Caki2 (cell line): ENCODE data around the gene SPTBN5. TPM values are rescaled to one million over a fixed set of nuclear protein-coding genes. Genes with fewer than 3 reads are reported as not detected.
A peak's percentile ranks its signal among the peaks of the same experiment; 100 is the strongest.

ENCODE experiments used
- DNase-seq: peaks from one replicate; pipeline ENCODE4 v3.0.0-alpha.2; 2015; ENCODE audit warnings: low read depth
- in situ Hi-C: cut with HindIII; loops from 2 replicates; pipeline ENCODE4 v1.10.0; 2016; ENCODE audit warnings: low sequenced_read_pairs, low pct_unique_long_range_greater_than_20kb, mixed read lengths
- total RNA-seq: library from RNA; depleted of rRNA; stranded (reverse); fragments of >200 nt; shearing (Covaris generic); gene quantifications from 2 replicates; pipeline ENCODE4 v1.2.3, GENCODE V29; 2014; ENCODE audit warnings: low replicate concordance; rRNA removed

SPTBN5 gene
- total RNA-seq: not detected in 2 replicates

GRCh38 chr15:41893422-41894250 is at the start of gene SPTBN5:
Gene SPTBN5, minus strand, starts transcription at chr15:41894053. Its CDS starts 556 bp downstream, at chr15:41893497.
- in situ Hi-C loops: no loop called here
- no peak for DNase-seq

DNA sequence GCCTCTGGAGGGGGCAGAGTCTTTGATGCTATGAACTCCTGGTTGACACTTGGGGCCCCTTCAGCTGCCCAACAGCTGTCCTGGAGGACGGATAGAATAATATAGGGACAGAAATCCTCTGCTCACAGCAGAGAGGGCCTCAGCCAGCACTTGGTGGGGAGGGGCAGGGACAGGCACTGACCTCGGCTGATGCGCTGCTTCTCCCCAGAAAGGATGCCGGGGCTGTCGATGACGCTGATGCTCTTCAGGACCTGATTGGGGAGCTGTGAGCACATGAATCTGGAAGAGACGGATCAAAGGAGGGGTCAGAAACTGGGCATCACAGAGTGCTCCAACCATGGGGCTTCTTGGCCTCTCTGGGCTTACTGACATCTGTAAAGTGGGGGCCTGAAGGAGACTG is 49.0 kb upstream of the SPTBN5 start:
- in situ Hi-C loops: no loop called here
- DNase-seq: no peak

- in situ Hi-C loops: no loop called here
- DNase-seq: no peak
Measured at GRCh38 chr15:41941644-41942415, 48.0 kb upstream of the SPTBN5 start.

DNA sequence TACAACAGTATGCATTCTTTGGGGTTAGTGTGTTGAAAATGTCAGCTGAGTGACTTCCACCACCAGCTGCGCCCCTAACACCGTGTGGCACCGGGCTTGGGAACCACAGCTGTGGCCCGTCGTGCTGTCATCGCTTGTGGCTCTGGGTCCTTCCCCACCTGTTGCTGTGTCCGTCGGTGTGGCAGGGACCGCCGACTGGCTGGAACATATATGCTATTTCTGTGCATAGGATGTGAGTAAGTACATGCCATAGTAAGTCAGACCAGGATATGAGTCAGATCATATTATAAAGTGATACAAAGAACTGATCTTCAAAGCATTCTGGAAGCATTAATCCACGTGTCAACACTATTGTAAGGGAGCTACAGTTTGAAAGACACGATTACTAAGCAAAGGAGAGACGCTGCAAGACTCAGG is 46.6 kb upstream of the SPTBN5 start:
- in situ Hi-C loops: no loop called here
- no peak for DNase-seq

DNA sequence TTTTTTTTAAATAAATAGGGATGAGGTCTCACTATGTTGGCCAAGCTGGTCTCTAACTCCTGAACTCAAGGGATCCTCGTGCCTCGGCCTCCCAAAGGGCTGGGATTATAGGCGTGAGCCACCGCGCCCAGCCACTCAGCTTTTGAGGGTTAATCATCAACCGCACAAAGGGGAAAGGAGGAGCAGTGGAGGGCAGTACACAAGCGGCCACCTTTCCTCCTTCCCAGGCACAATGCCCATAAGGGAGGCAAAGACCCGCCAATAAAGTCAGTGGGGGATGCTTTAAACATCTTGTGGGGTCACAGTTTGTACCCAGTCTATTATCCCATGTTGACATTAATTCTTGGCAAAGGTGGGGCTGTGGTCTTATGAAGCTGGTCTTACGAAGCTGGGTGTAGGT is 46.1 kb upstream of the SPTBN5 start:
- in situ Hi-C loops: no loop called here
- DNase-seq: no peak

GRCh38 chr15:41937568-41937923 is 43.7 kb upstream of the SPTBN5 start:
- DNase-seq: no peak
- in situ Hi-C loops: no loop called here

- in situ Hi-C loops: no loop called here
Measured at GRCh38 chr15:41936649-41937567, 43.1 kb upstream of the SPTBN5 start.

DNA sequence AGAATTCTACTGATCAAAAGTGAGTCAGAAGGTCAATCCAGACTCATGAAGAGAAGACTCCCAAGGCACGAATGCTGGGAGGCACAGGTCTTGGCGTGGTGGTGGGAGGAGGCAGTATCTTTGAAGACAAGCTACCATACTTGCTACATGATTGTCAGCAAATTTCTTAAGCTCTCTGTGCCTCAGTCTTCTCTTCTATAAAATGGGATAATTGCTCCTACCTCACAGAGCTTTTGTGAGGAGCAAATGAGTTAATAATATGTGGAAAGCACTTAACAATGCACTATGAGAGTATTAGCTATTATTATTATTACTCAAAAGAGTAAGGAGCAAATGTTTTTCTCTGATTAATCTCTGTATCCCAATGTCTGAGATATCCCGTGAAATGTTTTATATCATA is 42.3 kb upstream of the SPTBN5 start:
- in situ Hi-C loops: no loop called here
- no peak for DNase-seq

More at GRCh38 chr15:41936649-41937567, 43.1 kb upstream of the SPTBN5 start:
- no peak for DNase-seq

DNA sequence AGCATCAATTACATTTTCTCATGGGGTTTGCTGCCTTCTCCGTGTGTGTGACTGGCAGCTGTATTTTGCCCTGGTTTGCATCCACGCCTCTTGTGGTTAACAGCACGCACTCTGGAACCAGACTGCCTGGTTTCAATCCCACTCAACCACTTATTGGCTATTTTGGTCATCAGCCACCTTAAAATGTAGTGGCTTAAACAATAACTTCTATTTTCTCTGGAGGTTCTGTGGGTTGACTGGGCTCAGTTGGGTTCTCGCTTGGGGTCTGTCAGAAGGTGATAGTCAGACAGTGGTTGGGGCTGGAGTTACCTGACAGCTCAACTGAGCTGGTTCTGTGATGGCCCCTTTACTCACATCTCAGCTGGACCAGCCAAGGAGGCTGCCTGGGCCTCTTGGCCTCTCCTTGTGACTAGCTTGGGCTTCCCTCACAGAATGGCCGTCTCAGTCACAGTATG is 41.7 kb upstream of the SPTBN5 start:
- in situ Hi-C loops: no loop called here
- DNase-seq: no peak

- DNase-seq: no peak
- in situ Hi-C loops: no loop called here
Measured at GRCh38 chr15:41934843-41935242, 41.0 kb upstream of the SPTBN5 start.

GRCh38 chr15:41933771-41934170 is 39.9 kb upstream of the SPTBN5 start:
- DNase-seq: peak; percentile 42

GRCh38 chr15:41933326-41933725 is 39.5 kb upstream of the SPTBN5 start:
- in situ Hi-C loops: no loop called here
- DNase-seq: no peak

More at GRCh38 chr15:41933771-41934170, 39.9 kb upstream of the SPTBN5 start:
- in situ Hi-C loops: no loop called here

DNA sequence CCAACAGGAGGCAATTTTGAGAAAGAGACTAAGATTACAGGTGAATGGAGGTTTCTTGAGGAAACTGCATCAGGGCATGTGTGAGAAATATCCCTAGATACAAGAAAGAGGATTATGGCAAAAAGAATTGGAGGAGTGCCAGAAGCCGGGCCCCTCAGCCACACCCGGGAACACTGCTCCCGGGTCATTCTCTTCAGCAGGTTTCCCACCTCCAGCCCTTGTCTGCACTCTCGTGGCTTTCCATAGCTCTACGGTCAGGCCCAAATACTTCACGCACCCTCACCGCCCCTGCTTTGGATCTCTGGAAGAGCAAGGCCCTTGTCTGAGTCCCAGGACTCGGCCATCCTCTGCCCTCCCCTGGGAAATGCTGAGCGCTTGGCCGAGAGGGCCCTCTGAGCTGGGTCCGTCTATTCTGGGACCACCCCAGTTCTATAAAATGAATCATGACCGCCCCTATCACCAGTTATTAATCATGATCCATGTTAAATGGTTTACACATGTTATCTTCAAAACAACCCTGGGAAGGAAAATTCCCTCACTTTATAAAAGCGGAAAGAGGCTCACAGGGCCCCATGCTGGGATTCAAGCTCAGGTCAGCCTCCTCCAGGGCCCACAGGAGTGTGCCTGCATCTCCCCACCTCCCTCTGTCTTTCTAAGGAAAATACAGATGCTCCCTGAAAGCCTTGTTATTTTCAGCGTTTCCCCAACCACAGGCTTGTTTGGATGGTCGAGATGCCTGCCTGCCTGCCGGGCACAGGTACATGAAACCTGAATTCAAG is 38.8 kb upstream of the SPTBN5 start:
- in situ Hi-C loops: no loop called here
- no peak for DNase-seq

DNA sequence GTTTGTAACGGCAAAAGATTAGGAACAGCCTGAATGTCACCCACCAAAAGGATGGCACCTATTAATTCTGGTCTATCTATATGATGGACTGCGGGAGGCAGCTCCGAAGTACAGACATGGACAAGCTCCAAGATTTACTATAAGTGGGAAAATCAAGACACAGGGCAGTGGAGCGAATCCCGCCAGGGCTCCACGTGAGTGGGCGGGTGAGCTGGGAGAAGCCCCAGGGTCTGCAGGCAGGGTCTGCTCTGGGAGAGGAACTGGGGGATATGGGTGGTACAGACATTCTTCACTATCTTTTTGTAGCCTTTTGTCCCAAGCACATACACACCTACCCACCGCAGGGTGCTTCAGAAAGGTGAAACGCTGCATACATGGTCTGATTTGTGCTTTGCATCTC is 38.2 kb upstream of the SPTBN5 start:
- DNase-seq: no peak
- in situ Hi-C loops: no loop called here

DNA sequence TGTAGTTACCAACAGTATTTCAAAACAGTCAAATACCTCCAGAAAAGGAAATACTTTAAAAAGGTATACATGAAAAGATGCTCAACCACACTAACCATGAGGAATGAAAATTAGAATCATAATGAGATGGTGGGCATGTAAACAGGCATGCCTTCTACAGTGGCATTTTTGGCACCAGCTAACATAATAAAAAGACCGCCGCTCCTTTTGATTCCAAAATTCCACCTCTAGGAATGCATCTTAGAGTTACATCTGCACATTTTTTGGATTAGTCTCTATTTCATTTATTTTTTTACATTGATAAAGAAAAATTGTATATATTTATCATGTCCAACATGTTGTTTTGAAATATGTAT is 37.0 kb upstream of the SPTBN5 start:
- no peak for DNase-seq
- in situ Hi-C loops: no loop called here

GRCh38 chr15:41930221-41930866 is 36.5 kb upstream of the SPTBN5 start:
- in situ Hi-C loops: no loop called here
- peak; percentile 95 for DNase-seq
